Measurements from ENCODE around the gene COL6A1.

COL6A1 gene

DNA sequence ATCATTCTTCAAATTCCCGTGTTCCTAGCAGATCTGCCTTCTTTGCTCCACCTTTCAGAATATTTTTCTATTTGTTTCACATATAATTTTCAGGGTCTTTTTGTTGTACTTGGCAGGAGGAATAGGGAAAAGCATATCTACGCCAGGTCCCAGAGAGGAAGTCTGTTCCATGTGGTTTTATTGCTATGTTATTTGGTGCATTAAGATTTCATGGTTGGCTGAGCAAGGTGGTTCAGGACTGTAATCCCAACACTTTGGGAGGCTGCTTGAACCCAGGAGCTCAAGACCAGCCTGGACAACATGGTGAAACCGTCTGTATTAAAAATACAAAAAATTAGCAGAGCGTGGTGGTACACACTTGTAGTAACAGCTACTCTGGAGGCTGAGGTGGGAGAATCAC lies 36.1 kb downstream of the COL6A1 start:
- Histone ChIP-seq H3K4me3 (ENCODE audit: low read length) (no peak overlapping the region), H3K4me1 (ENCODE audit: control insufficient read depth, insufficient read depth, low read length) (peaks cover 24% of the 10 kb centered on the region), H3K36me3 (ENCODE audit: control insufficient read depth, insufficient read depth, low read length) (no peaks in the 10 kb centered on the region), H3K9ac (ENCODE audit: low read length) (no peak overlapping the region), H3K27ac (ENCODE audit: low read depth, low read length) (no peak overlapping the region), H3K27me3 (ENCODE audit: control insufficient read depth, insufficient read depth, low read length) (no peaks in the 10 kb centered on the region)

DNA sequence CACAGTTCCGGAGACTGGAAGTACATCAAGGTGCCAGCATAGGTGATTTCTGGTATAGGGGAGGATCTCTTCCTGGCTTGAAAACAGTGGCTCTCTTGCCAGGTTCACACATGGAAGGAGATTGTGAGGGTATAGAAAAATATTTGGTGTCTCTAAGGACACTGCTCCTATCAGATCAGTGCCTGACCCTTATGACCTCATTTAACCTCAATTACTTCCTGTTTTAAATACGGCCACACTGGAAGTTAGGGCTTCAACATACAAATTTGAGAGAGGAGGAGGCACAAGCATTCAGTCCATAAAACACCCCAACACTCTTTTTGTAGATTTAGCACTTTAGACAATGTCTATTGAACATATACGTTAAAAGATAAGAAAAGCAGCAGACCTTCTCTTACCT lies 37.0 kb downstream of the COL6A1 start:
- H3K9ac ChIP-seq (ENCODE audit: low read length): no peak overlapping the region
- H3K27me3 ChIP-seq (ENCODE audit: control insufficient read depth, insufficient read depth, low read length): no peaks in the 10 kb centered on the region
- H3K36me3 ChIP-seq (ENCODE audit: control insufficient read depth, insufficient read depth, low read length): no peaks in the 10 kb centered on the region
- H3K4me3 ChIP-seq (ENCODE audit: low read length): no peak overlapping the region
- H3K27ac ChIP-seq (ENCODE audit: low read depth, low read length): no peak overlapping the region
- peaks cover 34% of the 10 kb centered on the region for H3K4me1 ChIP-seq (ENCODE audit: control insufficient read depth, insufficient read depth, low read length)

DNA sequence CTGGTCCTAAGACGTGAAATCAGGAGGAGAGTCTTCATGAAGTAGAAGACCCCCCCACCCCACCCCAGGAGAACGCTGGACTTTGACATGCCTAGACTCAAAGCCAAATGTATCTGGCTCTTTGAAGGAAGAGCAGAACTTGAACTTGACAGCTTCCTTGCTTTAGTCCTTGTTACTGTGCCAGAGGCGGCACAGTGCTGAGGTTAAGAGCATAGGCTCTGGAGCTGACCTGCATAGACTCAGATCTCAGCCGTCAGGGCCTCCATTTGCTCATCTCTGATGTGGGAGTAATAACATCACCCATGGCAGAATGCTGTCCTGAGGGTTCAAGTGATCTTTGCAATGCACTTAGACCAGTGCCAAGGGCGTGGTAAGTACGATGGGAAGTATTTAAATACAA lies 39.0 kb downstream of the COL6A1 start:
- Histone ChIP-seq H3K4me3 (ENCODE audit: low read length) (no peak overlapping the region), H3K36me3 (ENCODE audit: control insufficient read depth, insufficient read depth, low read length) (no peaks in the 10 kb centered on the region), H3K9ac (ENCODE audit: low read length) (no peak overlapping the region), H3K27ac (ENCODE audit: low read depth, low read length) (peak overlapping the region; percentile 56), H3K4me1 (ENCODE audit: control insufficient read depth, insufficient read depth, low read length) (peaks cover 53% of the 10 kb centered on the region), H3K27me3 (ENCODE audit: control insufficient read depth, insufficient read depth, low read length) (no peaks in the 10 kb centered on the region)

DNA sequence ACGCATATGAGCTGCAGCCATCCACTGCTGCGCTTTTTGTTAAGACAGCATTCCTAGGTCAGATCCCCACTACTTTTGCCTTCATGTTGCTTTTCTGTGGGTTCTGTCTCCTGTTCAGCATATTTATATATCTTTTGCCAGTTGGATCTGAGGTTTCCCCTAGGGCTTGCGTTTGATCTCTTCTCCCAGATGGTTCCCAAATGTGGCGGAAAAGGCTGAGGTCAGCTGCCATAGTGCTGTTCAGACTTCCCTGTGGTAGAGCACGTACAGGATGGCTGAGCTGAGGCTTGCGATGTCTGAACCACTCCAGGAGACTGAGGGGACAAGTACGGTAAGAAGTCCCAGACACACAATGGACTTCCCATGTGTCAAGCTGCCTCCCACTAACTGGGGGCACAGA lies 39.8 kb downstream of the COL6A1 start:
- H3K4me1 ChIP-seq (ENCODE audit: control insufficient read depth, insufficient read depth, low read length): peaks cover 55% of the 10 kb centered on the region
- H3K9ac ChIP-seq (ENCODE audit: low read length): no peak overlapping the region
- no peaks in the 10 kb centered on the region for H3K36me3 ChIP-seq (ENCODE audit: control insufficient read depth, insufficient read depth, low read length)
- no peak overlapping the region for H3K4me3 ChIP-seq (ENCODE audit: low read length)
- H3K27me3 ChIP-seq (ENCODE audit: control insufficient read depth, insufficient read depth, low read length): no peaks in the 10 kb centered on the region
- H3K27ac ChIP-seq (ENCODE audit: low read depth, low read length): peak overlapping the region; percentile 94

DNA sequence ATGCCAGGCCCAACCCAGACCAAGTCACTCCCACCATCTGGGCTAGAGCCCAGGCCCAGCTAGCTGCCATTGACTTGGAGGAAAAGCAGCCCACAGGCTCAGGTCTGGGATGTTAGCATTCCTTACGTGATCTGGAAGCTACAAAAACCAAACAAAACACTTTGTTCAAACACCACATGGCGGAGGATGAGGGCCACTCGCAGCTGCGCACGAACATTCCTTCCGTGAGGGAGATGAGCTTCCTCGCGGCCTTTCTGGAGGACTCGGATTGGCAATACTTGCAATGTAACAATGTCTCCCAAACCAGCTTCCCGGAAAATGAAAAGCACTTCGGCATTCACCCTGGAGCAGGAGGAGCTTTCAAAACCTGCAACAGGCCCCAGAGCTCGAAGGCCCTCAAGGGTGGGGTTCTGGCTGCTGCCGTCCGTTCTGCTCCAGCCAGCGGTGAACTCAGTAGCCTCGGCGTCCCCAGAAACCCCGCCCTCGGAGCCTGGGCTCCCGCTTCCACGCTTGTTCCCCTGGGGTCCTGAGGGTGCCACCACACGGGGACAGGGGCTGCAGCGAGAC lies 40.5 kb downstream of the COL6A1 start:
- no peaks in the 10 kb centered on the region for H3K36me3 ChIP-seq (ENCODE audit: control insufficient read depth, insufficient read depth, low read length)
- H3K27me3 ChIP-seq (ENCODE audit: control insufficient read depth, insufficient read depth, low read length): no peaks in the 10 kb centered on the region
- H3K27ac ChIP-seq (ENCODE audit: low read depth, low read length): peak overlapping the region; percentile 94
- peak overlapping the region; percentile 51 for H3K4me3 ChIP-seq (ENCODE audit: low read length)
- peaks cover 58% of the 10 kb centered on the region for H3K4me1 ChIP-seq (ENCODE audit: control insufficient read depth, insufficient read depth, low read length)
- no peak overlapping the region for H3K9ac ChIP-seq (ENCODE audit: low read length)

DNA sequence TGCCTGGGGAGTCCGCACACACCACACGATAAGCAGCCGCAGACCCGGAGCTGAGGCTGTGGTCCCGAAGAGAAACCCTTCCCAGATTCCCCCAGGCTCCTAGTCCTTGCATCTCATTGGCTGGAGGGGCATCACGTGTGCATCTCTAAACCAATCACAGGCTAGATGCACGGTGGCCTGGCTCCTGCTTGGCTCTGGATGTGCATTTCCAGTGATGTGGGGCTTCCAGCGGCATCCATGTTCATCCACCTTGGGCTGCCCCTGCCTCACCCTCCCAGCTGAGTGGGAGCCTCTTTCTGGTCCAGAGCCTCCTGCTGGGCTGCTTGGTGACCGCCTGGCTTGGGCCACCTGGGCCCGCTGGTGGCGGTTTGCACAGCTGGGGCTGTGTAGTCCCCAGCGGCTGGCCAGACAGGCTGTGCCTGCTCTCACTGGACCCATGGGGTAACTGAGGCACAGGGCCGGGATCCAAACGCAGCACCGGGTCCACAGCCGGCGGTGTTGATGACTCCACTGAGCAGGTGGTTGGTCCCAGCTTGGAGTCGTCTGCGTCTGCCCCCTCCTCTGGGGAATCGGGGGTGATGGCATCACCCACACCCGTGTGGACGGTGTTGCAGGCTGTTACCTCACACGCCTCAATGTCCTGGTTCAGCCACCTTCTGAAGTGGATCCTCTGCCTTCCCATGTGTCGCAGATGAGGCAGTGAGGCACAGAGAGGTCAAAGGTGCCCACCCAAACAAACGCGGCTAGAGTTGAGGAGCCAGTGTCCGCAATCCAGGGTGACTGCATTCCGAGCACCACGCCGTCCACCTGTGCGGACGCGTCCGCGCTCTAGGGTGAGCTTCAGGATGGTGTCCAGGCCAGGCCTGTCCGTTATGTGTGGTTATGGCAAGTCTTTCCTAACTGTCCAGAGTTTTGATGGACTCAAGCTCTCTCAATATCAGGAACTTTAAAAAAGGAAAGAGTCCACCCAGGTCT lies 41.3 kb downstream of the COL6A1 start:
- Histone ChIP-seq H3K9ac (ENCODE audit: low read length) (no peak overlapping the region), H3K27ac (ENCODE audit: low read depth, low read length) (peak overlapping the region; percentile 94), H3K27me3 (ENCODE audit: control insufficient read depth, insufficient read depth, low read length) (no peaks in the 10 kb centered on the region), H3K4me1 (ENCODE audit: control insufficient read depth, insufficient read depth, low read length) (peaks cover 64% of the 10 kb centered on the region), H3K36me3 (ENCODE audit: control insufficient read depth, insufficient read depth, low read length) (no peaks in the 10 kb centered on the region), H3K4me3 (ENCODE audit: low read length) (peak overlapping the region; percentile 51)

DNA sequence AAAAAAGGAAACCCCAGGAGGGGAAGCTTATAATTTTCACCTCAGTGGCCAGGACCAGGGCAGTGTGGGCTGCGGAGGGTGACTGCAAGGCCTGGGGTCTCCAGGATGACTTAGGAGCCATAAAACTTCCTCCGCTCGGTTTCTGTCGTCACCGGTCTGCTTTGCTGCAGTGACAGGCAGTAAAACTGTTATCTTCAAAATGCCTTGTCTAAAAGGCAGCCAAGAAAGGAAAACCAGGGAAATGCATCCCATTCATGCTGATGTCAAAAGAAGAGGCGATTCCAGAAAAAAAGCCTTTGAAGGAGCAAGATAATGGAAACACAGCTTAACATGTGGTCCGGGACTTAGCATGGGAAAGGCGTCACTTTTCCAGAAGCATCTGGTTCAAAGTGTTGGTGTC lies 42.0 kb downstream of the COL6A1 start:
- H3K9ac ChIP-seq (ENCODE audit: low read length): no peak overlapping the region
- H3K4me3 ChIP-seq (ENCODE audit: low read length): no peak overlapping the region
- peak overlapping the region; percentile 94 for H3K27ac ChIP-seq (ENCODE audit: low read depth, low read length)

DNA sequence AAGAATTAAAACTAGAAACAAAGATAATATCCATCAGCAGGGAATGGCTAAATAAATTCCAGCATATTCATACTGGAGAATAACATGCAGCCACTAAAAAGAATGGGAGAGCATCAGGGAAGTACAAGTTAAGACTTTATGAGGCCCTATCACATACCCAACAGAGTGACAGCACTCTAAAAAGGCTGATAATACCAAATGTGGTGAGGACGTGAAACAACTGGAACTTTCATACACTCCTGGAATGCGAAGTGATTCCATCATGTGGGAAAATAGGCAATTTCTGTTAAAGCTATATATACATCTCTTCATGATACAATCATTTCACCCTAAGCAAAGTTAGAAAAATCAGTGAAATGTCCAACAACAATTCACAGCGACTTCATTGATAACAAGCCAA lies 42.6 kb downstream of the COL6A1 start:
- H3K27me3 ChIP-seq (ENCODE audit: control insufficient read depth, insufficient read depth, low read length): no peaks in the 10 kb centered on the region
- no peak overlapping the region for H3K4me3 ChIP-seq (ENCODE audit: low read length)
- H3K27ac ChIP-seq (ENCODE audit: low read depth, low read length): peak overlapping the region; percentile 94
- H3K36me3 ChIP-seq (ENCODE audit: control insufficient read depth, insufficient read depth, low read length): no peaks in the 10 kb centered on the region
- peaks cover 77% of the 10 kb centered on the region for H3K4me1 ChIP-seq (ENCODE audit: control insufficient read depth, insufficient read depth, low read length)
- H3K9ac ChIP-seq (ENCODE audit: low read length): no peak overlapping the region

More for the DNA sequence above, 42.0 kb downstream of the COL6A1 start:
- Histone ChIP-seq H3K4me1 (ENCODE audit: control insufficient read depth, insufficient read depth, low read length) (peaks cover 71% of the 10 kb centered on the region), H3K27me3 (ENCODE audit: control insufficient read depth, insufficient read depth, low read length) (no peaks in the 10 kb centered on the region), H3K36me3 (ENCODE audit: control insufficient read depth, insufficient read depth, low read length) (no peaks in the 10 kb centered on the region)

DNA sequence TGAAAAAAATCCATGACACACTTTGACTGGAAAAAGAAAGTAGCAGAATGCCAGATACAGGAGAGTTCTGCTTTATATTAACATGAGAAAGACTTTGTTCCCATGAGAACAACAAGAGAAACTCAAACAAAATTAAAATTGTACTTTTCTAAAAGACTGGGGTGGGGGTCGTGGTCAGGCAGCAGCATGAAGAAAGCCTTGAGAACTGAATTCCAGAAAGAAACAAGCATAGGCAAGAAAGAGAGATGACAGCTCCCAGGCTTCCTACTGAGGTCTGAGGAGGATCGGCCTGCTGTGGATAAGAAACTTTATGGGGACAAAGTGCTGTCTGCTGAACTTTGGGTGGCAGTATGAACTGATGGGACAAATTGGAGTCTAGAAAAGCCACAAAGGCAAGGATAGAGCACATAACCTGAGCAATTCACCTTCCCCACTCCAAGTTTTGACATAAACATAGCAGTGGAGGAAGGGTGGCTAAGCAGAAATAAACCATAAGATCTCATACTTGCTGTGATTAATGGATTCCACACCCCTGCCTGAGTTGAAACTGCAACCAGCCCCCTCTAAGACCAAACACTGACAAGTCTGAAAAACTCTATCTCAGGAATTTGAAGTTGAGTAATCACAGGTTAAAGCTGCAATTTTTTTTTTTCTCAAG lies 43.7 kb downstream of the COL6A1 start:
- Histone ChIP-seq H3K27ac (ENCODE audit: low read depth, low read length) (peak overlapping the region; percentile 94), H3K4me1 (ENCODE audit: control insufficient read depth, insufficient read depth, low read length) (peaks cover 75% of the 10 kb centered on the region), H3K27me3 (ENCODE audit: control insufficient read depth, insufficient read depth, low read length) (no peaks in the 10 kb centered on the region), H3K9ac (ENCODE audit: low read length) (no peak overlapping the region), H3K36me3 (ENCODE audit: control insufficient read depth, insufficient read depth, low read length) (no peaks in the 10 kb centered on the region), H3K4me3 (ENCODE audit: low read length) (no peak overlapping the region)

DNA sequence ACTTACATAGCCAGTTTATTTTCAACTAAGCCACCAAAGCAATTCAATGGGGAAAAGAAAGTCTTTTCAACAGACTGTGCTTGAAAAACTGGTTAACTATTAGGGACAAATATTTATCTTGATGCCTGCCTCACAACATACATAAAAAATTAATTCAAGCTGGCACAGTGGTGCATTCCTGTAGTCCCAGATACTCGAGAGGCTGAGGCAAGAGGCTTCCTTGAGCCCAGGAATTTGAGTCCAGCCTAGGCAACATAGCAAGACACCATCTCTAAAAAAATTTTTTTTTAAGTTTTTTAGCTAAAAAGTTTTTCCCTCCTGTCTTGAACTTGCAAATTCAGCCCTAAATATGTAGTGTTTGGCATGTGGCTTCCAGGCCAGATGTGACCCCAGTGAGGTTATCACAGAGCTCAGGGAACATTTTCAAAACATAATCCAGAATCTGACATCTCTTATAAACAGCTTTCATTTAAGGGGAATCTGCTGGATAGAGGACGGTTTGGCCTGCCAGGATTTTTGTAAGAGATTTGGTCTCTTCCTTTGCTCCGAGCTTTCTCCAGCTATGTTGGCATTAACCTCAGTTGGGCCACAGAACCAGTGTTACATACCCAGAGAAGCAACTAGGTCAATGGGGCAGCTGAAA lies 46.4 kb downstream of the COL6A1 start:
- H3K4me3 ChIP-seq (ENCODE audit: low read length): no peak overlapping the region
- H3K9ac ChIP-seq (ENCODE audit: low read length): no peak overlapping the region
- no peaks in the 10 kb centered on the region for H3K36me3 ChIP-seq (ENCODE audit: control insufficient read depth, insufficient read depth, low read length)
- H3K27ac ChIP-seq (ENCODE audit: low read depth, low read length): peak overlapping the region; percentile 83
- no peaks in the 10 kb centered on the region for H3K27me3 ChIP-seq (ENCODE audit: control insufficient read depth, insufficient read depth, low read length)
- peaks cover 53% of the 10 kb centered on the region for H3K4me1 ChIP-seq (ENCODE audit: control insufficient read depth, insufficient read depth, low read length)

DNA sequence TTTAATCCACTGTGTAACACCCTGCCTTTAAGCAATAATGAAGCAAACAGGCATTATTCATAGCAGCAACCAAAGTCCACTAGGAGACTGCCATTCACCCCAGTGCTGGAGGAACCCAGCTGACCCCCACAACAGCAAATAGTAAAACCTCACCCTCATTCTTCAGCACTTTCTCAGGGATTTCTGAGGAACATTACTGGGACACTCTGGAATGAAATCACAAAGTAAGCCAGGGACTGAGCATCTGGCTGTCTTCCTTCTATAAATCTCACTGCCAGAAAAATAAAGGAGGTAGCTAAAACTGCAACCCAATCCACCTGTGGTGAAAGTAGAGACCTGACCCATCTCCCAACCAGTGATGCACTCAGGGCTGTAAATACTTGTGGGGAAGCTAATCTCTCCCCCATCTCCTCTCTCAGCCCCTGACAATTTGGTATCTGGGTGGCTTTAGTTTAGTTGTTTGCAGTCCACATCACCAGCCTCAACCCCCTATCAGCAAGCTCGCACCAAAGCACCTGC lies 47.1 kb downstream of the COL6A1 start:
- H3K27me3 ChIP-seq (ENCODE audit: control insufficient read depth, insufficient read depth, low read length): no peaks in the 10 kb centered on the region
- no peak overlapping the region for H3K9ac ChIP-seq (ENCODE audit: low read length)
- H3K27ac ChIP-seq (ENCODE audit: low read depth, low read length): peak overlapping the region; percentile 83
- H3K36me3 ChIP-seq (ENCODE audit: control insufficient read depth, insufficient read depth, low read length): no peaks in the 10 kb centered on the region
- peaks cover 47% of the 10 kb centered on the region for H3K4me1 ChIP-seq (ENCODE audit: control insufficient read depth, insufficient read depth, low read length)
- no peak overlapping the region for H3K4me3 ChIP-seq (ENCODE audit: low read length)
